ENCODE measurements around the gene CROCC2.

Gene CROCC2

GRCh38 chr2:241038374-241039180 is 132.4 kb downstream of the CROCC2 start:
- no peak for DNase-seq (ENCODE audit: low spot score)

- no peak for DNase-seq (ENCODE audit: low spot score)
Measured at GRCh38 chr2:241039416-241039815, 133.3 kb downstream of the CROCC2 start.

- DNase-seq (ENCODE audit: low spot score): no peak
Measured at GRCh38 chr2:241040081-241040803, 134.1 kb downstream of the CROCC2 start.

- DNase-seq (ENCODE audit: low spot score): no peak
Measured at GRCh38 chr2:241041589-241042158, 135.5 kb downstream of the CROCC2 start.

Data from iPS-NIHi11 (cell line).